RWPE2 (cell line): ENCODE measurements around the gene SLX4IP.
A peak's percentile ranks its signal among the peaks of the same experiment; 100 is the strongest.

Experiments
- ATAC-seq: fragments of 200-7000 bp; cut with Tn5 transposase; 3 replicates; pipeline ENCODE4 v1.9.1; 2021; ENCODE audit warnings: low read depth
- DNase-seq: peaks from one replicate; pipeline ENCODE4 v3.0.0-alpha.2; 2020; ENCODE audit warnings: low spot score
- H3K27ac ChIP-seq: fragments of 450-650 bp; 2 replicates; pipeline ENCODE4 v1.5.1; 2017; ENCODE audit warnings: mild to moderate bottlenecking; ENCODE audit not compliant: poor library complexity, severe bottlenecking
- H3K27me3 ChIP-seq: fragments of 250-450 bp; sonication (Bioruptor Pico); 2 replicates; pipeline ENCODE4 v1.5.1; 2021; ENCODE audit warnings: mild to moderate bottlenecking, moderate library complexity; ENCODE audit not compliant: insufficient read depth, poor library complexity, severe bottlenecking
- H3K36me3 ChIP-seq: fragments of 250-450 bp; sonication (Bioruptor Pico); 2 replicates; pipeline ENCODE4 v1.5.1; 2020; ENCODE audit warnings: low read depth, mild to moderate bottlenecking, moderate library complexity
- H3K4me1 ChIP-seq: fragments of 250-450 bp; sonication (Bioruptor Pico); 2 replicates; pipeline ENCODE4 v1.5.1; 2021; ENCODE audit warnings: mild to moderate bottlenecking, moderate library complexity; ENCODE audit not compliant: insufficient read depth, poor library complexity, severe bottlenecking
- H3K4me3 ChIP-seq: fragments of 250-450 bp; sonication (Bioruptor Pico); 2 replicates; pipeline ENCODE4 v1.5.1; 2021; ENCODE audit warnings: mild to moderate bottlenecking, moderate library complexity; ENCODE audit not compliant: severe bottlenecking
- H3K9me3 ChIP-seq: fragments of 250-450 bp; sonication (Bioruptor Pico); 2 replicates; pipeline ENCODE4 v1.5.1; 2021; ENCODE audit warnings: mild to moderate bottlenecking, moderate library complexity; ENCODE audit not compliant: severe bottlenecking
- CTCF ChIP-seq: fragments of 450-650 bp; IDR thresholded peaks from one replicate; pipeline ENCODE4 v1.5.1; 2017; ENCODE audit warnings: mild to moderate bottlenecking, moderate library complexity; ENCODE audit not compliant: poor library complexity, severe bottlenecking

SLX4IP gene

DNA sequence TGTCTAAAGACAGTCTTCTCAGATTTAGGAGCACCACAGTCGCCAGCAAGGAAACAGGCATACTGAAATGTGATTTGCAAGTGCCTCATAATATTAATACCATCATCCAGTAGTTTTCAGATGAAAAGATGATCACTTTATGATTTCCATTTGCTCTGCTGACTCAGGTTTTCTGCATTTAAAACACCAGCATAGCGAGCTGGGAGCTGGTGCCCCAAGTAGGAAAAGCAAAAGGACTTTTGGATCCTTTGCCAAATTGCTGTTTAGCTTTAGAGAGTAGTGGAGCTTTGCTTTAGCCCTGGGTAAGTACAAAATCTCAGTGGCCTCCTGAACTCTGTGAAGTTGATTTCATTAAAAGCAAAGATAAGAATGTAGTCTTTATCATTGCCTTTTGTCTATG lies 160.2 kb downstream of the SLX4IP start:
- H3K27ac ChIP-seq: no peak overlapping the region
- DNase-seq (no peak), ATAC-seq (no peak)
- H3K27me3 ChIP-seq: no peaks in the 10 kb centered on the region
- no peak for TF ChIP-seq CTCF
- H3K4me3 ChIP-seq: no peak overlapping the region
- no peaks in the 10 kb centered on the region for H3K9me3 ChIP-seq
- H3K4me1 ChIP-seq: peaks cover 76% of the 10 kb centered on the region
- H3K36me3 ChIP-seq: no peaks in the 10 kb centered on the region

DNA sequence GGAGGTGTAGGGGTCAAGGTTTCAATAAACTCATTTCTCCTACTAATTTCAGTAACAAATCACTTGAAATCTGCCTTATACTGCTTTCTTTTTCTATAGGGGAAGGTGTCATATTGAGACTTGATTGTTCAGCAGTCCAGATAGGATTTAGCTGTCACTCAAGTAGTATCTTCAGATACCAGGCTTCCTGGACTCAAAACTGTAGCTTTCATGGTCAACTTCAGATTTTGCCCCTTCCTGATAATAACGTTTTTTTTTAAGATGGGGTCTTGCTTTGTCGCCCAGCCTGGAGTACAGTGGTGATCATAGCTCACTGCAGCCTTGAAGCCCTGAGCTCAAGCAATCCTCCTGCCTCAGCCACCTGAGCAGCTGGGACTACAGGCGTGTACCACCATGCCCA lies 160.9 kb downstream of the SLX4IP start:
- Histone ChIP-seq H3K4me1 (peaks cover 69% of the 10 kb centered on the region), H3K27ac (peak overlapping the region; percentile 92), H3K9me3 (no peaks in the 10 kb centered on the region), H3K36me3 (no peaks in the 10 kb centered on the region), H3K4me3 (no peak overlapping the region), H3K27me3 (no peaks in the 10 kb centered on the region)
- ATAC-seq (no peak), DNase-seq (no peak)
- TF ChIP-seq CTCF: no peak

DNA sequence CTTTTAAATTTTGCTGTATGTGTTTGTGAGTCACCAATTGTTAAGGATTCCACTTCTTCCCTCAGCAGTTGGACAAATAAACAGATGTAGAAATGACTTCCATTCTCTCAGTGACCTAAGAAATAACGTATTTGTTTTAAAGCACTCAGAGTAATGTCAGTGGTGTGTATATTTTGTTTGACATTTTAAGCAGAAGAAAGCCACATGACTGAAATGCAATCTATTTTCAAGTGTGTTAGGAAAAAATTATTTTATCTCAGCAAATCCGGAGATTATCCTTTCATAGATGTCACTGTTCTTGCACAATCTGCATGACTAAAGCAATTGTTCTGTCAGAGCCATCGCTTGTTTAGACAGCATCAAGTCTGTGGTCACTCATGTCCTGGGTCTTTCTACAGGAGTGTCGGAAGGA lies 161.6 kb downstream of the SLX4IP start:
- no peaks in the 10 kb centered on the region for H3K27me3 ChIP-seq
- H3K36me3 ChIP-seq: 0 out of 2 replicates have a peak, but pooled peaks cover under 1% of the 10 kb centered on the region
- peak overlapping the region; percentile 92 for H3K27ac ChIP-seq
- no peaks in the 10 kb centered on the region for H3K9me3 ChIP-seq
- H3K4me3 ChIP-seq: no peak overlapping the region
- TF ChIP-seq CTCF: no peak
- DNase-seq: no peak
- peaks cover 61% of the 10 kb centered on the region for H3K4me1 ChIP-seq
- ATAC-seq: 0 out of 3 replicates have a peak, but pooled peaks have one; percentile 9

DNA sequence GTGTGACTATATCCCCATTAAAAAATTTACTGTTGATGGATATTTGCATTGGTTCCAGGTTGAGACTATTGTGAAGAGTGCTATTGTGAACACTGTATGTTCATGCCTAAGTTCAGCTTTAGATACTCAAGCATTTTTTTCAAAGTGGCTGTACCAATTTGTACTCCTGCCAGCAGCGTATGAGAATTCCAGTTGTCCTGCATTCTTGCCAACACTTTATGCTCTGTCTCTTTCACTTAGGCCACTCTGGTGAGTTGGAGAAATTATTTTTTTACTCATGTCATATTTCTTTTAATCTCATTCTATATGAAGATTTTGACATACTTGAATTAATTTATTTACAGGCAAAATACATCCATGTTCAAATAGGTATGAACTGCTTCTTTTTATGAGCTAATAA lies 162.5 kb downstream of the SLX4IP start:
- Histone ChIP-seq H3K36me3 (0 out of 2 replicates have a peak, but pooled peaks cover 3% of the 10 kb centered on the region), H3K4me3 (no peak overlapping the region), H3K4me1 (peaks cover 53% of the 10 kb centered on the region), H3K27me3 (no peaks in the 10 kb centered on the region), H3K9me3 (no peaks in the 10 kb centered on the region), H3K27ac (peak overlapping the region; percentile 92)
- ATAC-seq (no peak), DNase-seq (no peak)
- TF ChIP-seq CTCF: no peak

DNA sequence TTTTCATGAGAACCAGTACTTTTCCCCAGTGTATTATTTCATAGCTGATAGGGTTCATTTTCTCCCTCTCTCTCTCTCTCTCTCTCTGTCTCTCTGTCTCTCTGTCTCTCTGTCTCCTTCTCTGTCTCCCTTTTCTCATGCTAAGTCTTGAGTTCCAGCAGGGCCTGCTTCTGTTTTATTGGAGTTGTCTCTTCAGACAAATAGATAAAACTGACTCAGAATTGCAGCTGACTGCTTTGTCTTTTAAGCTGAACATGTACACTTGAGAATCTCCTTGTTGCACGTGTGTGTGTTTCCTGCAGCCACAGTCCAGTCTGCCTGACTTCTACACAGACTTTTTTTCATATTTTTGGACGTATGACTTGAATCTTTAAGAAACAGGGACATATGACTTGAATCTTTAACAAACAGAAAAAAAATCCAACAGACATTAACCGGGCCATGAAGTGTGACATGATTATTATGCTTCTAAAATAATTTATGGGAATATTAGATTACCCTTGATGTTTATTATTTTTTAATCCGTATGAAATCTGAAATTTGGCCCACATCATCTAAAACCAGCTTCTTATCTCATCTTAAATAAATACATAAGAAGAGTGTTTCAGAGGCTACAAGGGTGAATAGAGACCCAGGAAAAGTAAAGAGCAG lies 167.2 kb downstream of the SLX4IP start:
- Histone ChIP-seq H3K4me3 (no peak overlapping the region), H3K27ac (no peak overlapping the region), H3K9me3 (no peaks in the 10 kb centered on the region), H3K27me3 (no peaks in the 10 kb centered on the region), H3K4me1 (peaks cover 45% of the 10 kb centered on the region), H3K36me3 (0 out of 2 replicates have a peak, but pooled peaks cover 3% of the 10 kb centered on the region)
- no peak for TF ChIP-seq CTCF
- DNase-seq (no peak), ATAC-seq (no peak)
